SKM-1 (cell line): ENCODE results near the gene RCOR1.
"Not testable (repeated sequence)": the region's sequence is repeated elsewhere in the genome, so short reads cannot be mapped to it uniquely, and the experiment has no call there.

Experiments used
- DNase-seq: peaks from one replicate; lab custom pipeline; 2025; ENCODE audit not compliant: unreplicated experiment; lab: John Stamatoyannopoulos, UW

Gene RCOR1

DNA sequence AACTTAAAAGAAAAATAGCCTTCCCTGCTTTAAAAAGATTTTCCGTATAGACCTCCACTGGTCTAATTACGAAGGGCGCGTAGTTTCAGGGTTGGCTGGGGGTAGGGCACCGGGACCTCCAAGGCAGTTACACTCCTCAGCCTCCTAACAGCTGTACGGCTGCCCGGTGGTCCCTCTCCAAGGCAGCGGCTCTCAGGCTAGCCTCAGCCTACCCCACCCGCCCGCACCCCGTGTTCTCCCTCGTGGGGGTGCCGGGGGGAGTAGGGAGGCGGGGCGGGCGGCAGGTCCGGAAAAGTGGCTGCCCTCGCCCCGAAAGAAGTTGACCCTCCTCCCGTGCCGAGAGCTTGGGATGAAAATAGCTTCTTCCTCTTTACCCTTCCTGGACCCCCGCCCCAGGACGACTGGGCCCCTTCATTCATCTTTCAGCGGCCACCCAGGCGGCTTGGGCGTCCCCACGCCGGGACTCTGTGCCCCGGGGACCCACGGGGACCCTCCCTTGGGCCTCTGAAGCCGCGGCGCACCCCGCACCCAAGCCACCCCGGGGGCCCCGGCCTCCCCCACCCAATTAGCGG lies 991 bp upstream of the RCOR1 start:
- peak; percentile 8 for DNase-seq

DNA sequence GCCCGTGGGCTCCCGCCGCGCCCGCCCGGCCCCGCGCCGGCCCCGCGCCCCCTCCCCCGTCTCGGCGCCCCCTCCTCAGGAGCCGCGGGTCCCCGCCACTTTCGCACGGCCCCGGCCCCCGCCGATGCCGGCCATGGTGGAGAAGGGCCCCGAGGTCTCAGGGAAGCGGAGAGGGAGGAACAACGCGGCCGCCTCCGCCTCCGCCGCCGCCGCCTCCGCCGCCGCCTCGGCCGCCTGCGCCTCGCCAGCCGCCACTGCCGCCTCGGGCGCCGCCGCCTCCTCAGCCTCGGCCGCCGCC lies 263 bp downstream of the RCOR1 start:
- DNase-seq, result no peak

DNA sequence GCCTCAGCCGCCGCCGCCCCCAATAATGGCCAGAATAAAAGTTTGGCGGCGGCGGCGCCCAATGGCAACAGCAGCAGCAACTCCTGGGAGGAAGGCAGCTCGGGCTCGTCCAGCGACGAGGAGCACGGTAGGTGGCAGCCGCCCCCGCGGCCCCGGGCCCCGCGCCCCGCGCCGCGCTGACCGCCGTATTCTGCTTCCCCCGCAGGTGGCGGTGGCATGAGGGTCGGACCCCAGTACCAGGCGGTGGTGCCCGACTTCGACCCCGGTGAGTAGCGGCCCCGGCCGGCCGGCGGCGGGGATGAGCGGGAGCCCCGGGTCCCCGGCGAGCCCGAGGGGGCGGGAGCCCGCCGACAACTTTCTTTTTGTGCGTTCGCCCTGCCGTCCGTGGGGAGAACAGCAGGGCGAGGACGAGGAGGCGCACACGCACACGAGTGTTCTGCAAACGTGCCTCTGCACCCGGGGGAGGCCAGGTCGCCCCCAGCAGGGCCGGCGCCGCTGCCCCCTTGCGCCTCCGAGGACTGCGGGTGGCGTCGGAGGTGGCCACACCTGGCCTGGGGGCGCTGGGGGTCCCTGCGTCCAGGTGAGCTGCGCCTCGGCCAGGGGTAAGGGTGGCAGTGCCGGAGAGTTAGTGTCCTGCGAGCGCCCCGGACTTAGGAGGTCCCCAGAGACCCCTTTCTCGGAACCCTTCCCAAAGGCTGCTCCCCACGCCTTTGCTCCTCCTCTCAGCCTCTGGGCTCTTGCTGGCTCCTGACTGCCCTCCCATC lies 794 bp downstream of the RCOR1 start:
- DNase-seq, result no peak

DNA sequence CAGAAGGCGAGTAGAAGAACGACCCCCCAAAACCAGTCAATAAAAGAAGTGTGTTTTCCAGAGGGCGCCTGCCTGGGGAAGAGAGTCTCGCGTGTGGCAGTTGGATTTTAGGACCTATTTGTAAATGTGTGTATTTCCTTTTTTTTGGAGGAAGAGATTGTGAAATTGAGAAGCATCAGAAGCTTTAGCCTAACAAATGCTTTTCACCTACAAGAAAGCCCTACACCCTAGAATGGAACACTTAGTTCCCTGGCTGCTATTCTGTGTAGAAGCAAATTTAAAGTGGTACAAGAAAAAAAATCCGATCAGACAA lies 1.3 kb downstream of the RCOR1 start:
- no peak for DNase-seq

- DNase-seq, result peak; percentile 37
These were observed 2.2 kb downstream of the RCOR1 start for GRCh38 chr14:102594514-102595175.

- DNase-seq, result no peak
These were observed 9.0 kb downstream of the RCOR1 start for GRCh38 chr14:102601378-102601925.

- no peak for DNase-seq
These were observed 10.2 kb downstream of the RCOR1 start for GRCh38 chr14:102602421-102603292.

GRCh38 chr14:102603293-102603907 lies 11.0 kb downstream of the RCOR1 start:
- no peak for DNase-seq

GRCh38 chr14:102604183-102604582 lies 11.7 kb downstream of the RCOR1 start:
- DNase-seq, result no peak

DNA sequence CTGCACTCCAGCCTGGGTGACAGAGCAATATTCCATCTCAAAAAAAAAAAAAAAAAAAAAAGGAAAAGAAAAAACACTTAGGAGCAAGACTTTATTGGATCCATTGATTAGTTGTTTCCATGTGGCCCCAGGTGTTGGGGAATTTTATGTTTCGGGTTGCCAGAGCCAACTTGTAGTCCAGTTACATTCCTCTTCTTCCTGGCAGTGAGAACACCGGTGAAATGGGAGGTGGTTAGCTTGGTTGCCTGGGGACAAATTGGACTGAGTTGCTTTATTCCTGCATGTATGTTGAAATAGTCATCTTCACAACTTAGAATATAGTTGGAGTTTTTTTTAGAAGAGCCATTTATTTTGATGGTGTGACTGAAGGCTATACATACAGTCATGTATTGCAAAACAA lies 12.6 kb downstream of the RCOR1 start:
- DNase-seq, result no peak

- no peak for DNase-seq
These were observed 13.8 kb downstream of the RCOR1 start for GRCh38 chr14:102606296-102606695.

- no peak for DNase-seq
These were observed 15.6 kb downstream of the RCOR1 start for GRCh38 chr14:102608064-102608446.

DNA sequence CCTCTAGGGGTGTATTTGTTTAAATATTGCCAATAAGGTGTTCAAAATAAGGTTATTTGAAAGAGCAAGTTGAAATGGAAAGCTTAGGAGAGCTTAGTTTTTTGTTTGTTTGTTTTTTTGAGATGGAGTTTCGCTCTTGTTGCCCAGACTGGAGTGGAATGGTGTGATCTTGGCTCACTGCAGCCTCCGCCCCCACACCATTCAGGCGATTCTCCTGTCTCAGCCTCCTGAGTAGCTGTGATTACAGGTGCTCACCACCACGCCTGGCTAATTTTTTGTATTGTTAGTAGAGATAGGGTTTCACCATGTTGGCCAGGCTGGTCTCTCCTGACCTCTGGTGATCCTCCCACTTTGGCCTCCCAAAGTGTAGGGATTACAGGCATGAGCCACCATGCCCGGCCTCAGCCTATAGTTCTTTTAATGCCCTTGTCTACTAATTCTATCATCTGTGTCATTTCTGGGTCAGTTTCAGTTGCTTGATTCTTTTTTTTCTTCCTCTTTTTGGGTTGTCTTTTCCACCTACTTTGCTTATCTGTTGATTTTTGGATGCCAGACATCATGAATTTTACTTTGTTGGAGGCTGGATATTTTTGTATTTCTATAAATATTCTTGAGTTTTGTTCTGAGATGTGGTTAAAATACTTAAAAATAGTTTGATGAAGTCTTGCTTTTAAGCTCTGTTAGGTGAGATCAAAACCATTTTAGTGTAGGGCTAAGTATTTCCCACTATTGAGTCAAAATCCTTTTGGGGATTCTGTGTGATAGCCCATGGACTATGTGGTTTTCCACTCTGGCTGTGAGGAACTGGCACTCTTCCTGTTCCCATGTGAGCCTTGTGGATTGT lies 18.7 kb downstream of the RCOR1 start:
- no peak for DNase-seq

DNA sequence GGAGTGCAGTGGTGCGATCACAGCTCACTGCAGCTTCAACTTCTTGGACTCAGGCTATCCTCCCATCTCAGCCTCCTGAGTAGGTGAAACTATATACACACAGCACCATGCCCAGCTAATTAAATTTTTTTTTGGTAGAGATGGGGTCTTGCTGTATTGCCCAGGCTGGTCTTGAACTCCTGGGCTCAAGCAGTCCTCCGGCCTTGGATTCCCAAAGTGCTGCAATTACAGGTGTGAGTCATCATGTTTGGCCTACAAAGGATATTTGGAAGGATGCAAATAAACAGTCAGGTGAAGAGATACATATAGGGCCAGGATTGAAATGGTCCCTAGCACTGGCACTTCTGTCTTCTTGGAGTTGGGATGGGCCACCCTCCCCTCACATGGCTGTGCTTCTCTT lies 23.9 kb downstream of the RCOR1 start:
- no peak for DNase-seq

- no peak for DNase-seq
These were observed 24.4 kb downstream of the RCOR1 start for GRCh38 chr14:102616799-102617198.

GRCh38 chr14:102619012-102619411 lies 26.6 kb downstream of the RCOR1 start:
- DNase-seq, result not testable (repeated sequence)

DNA sequence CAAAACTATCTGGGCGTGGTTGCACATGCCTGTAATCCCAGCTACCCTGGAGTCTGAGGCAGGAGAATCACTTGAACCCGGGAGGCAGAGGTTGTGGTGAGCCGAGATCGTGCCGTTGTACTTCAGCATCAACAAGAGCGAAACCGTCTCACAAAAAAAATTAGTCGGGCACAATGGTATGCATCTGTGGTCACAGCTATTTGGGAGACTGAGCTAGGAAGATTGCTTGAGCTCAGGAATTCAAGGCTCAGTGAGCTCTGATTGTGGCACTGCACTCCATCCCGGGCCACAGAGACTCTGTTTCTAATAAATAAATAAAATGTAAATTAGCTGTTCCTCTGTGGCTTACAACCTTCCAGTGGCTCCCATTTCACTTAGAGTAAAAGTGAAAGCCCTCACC lies 28.0 kb downstream of the RCOR1 start:
- no peak for DNase-seq

GRCh38 chr14:102622262-102622885 lies 29.9 kb downstream of the RCOR1 start:
- no peak for DNase-seq

- DNase-seq, result no peak
These were observed 32.2 kb downstream of the RCOR1 start for GRCh38 chr14:102624666-102625065.
